CD4-positive, CD25-positive, alpha-beta regulatory T cell (primary cell): ENCODE results near the gene CHD2. TPM values are rescaled to one million over a fixed set of nuclear protein-coding genes. Genes with fewer than 3 reads are reported as not detected.
"Not testable (repeated sequence)": the region's sequence is repeated elsewhere in the genome, so short reads cannot be mapped to it uniquely, and the experiment has no call there.

ENCODE experiments used
- ATAC-seq, 2 donors: fragments of 150-1000 bp; cut with Tn5 transposase; one replicate each; pipeline ENCODE4 v1.10.0; 2021; ENCODE audit warnings: low read depth in 2 of 2, moderate number of reproducible peaks in 2 of 2, moderate library complexity in 1 of 2
- DNase-seq, 3 donors: peaks; one replicate each; pipeline versions ENCODE4 v3.0.0 to v3.0.0-alpha.2; 2012 to 2022; ENCODE audit warnings: mixed read lengths in 1 of 3
- H3K27ac ChIP-seq: one replicate; pipeline ENCODE4 v1.7.0; 2013; ENCODE audit warnings: mild to moderate bottlenecking, low read length; ENCODE audit not compliant: insufficient read depth, poor library complexity, severe bottlenecking
- H3K27me3 ChIP-seq: one replicate; pipeline ENCODE4 v1.7.0; 2013; ENCODE audit warnings: low read length; ENCODE audit not compliant: control insufficient read depth, insufficient read depth
- H3K36me3 ChIP-seq: one replicate; pipeline ENCODE4 v1.7.0; 2013; ENCODE audit warnings: mild to moderate bottlenecking, low read length, moderate library complexity; ENCODE audit not compliant: control insufficient read depth, insufficient read depth
- H3K4me1 ChIP-seq: 2 replicates; pipeline ENCODE4 v1.7.0; 2013; ENCODE audit warnings: mild to moderate bottlenecking, low read length; ENCODE audit not compliant: insufficient read depth, control insufficient read depth, poor library complexity, severe bottlenecking
- H3K4me3 ChIP-seq: one replicate; pipeline ENCODE4 v1.7.0; 2013; ENCODE audit warnings: low read depth, mild to moderate bottlenecking, low read length, moderate library complexity
- H3K9me3 ChIP-seq, 2 experiments: 1 replicate in 1 of 2; 2 replicates in 1 of 2; pipeline ENCODE4 v1.7.0; 2013; ENCODE audit warnings: low read length in 2 of 2, mild to moderate bottlenecking in 1 of 2, moderate library complexity in 1 of 2; ENCODE audit not compliant: control insufficient read depth in 2 of 2
- H3K27ac Mint-ChIP-seq, 3 donors: one replicate each; pipeline ENCODE4 v1.8.0; 2020 to 2022; ENCODE audit warnings: mild to moderate bottlenecking in 3 of 3, mixed read lengths in 3 of 3, moderate library complexity in 2 of 3
- H3K27me3 Mint-ChIP-seq: one replicate; pipeline ENCODE4 v1.8.0; 2022; ENCODE audit warnings: mild to moderate bottlenecking, mixed read lengths
- H3K36me3 Mint-ChIP-seq: one replicate; pipeline ENCODE4 v1.8.0; 2020; ENCODE audit warnings: mixed read lengths
- H3K4me1 Mint-ChIP-seq, 4 donors: one replicate each; pipeline ENCODE4 v1.8.0; 2020 to 2022; ENCODE audit warnings: mixed read lengths in 4 of 4, mild to moderate bottlenecking in 1 of 4
- H3K4me3 Mint-ChIP-seq, 4 donors: one replicate each; pipeline ENCODE4 v1.8.0; 2020 to 2022; ENCODE audit warnings: mild to moderate bottlenecking in 4 of 4, mixed read lengths in 4 of 4, moderate library complexity in 3 of 4
- H3K9me3 Mint-ChIP-seq, 7 donors: one replicate each; pipeline ENCODE4 v1.8.0; 2020 to 2022; ENCODE audit warnings: mixed read lengths in 7 of 7, mild to moderate bottlenecking in 3 of 7, moderate library complexity in 2 of 7
- polyA plus RNA-seq, 4 donors: library from polyadenylated mRNA; unstranded; fragments of 300-500 nt; fragmentation: Illumina TruSeq; gene quantifications; one replicate each; pipeline ENCODE4 v1.2.3, GENCODE V29; 2021
- total RNA-seq: library from RNA; stranded (reverse); gene quantifications from one replicate; pipeline ENCODE4 v1.2.3, GENCODE V29; 2022

Gene CHD2
- total and polyA plus RNA-seq, 5 donors from 2014 or later: 44.3 to 579 (median 49.5) TPM

DNA sequence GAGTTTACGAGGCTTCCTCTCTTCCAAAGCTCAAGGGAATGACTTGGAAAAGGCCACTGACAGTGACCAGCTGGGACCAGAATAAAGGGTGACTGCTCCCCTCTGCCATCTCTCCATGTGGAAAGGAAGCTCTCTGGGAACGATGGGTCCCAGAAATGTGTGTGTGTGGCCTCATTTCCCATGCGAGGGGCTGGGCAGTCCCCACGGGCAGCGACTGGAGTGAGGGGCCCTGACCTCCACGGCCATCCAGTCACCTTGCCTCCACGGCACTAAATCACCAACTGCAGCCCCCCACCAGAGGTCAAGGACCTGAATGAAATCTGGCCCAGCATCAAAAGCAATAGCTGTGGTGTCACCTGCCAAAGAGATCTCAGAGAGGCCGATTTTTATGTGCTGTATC lies 159.3 kb downstream of the CHD2 start:
- ATAC-seq (no peak), DNase-seq (no peak)
- Histone ChIP-seq H3K27me3 (no peaks in the 10 kb centered on the region), H3K9me3 (no peaks in the 10 kb centered on the region), H3K4me1 (no peaks in the 10 kb centered on the region), H3K36me3 (no peaks in the 10 kb centered on the region), H3K4me3 (no peak overlapping the region), H3K27ac (no peak overlapping the region)
- Mint-ChIP-seq H3K27me3 (peaks cover 14% of the 10 kb centered on the region), H3K9me3 (peaks cover 0 to 2% (median 0%) of the 10 kb centered on the region in 7 donors), H3K4me3 (no peak overlapping the region), H3K36me3 (no peaks in the 10 kb centered on the region), H3K27ac (no peak overlapping the region), H3K4me1 (peaks cover 0 to 2% (median 0%) of the 10 kb centered on the region in 4 donors)

DNA sequence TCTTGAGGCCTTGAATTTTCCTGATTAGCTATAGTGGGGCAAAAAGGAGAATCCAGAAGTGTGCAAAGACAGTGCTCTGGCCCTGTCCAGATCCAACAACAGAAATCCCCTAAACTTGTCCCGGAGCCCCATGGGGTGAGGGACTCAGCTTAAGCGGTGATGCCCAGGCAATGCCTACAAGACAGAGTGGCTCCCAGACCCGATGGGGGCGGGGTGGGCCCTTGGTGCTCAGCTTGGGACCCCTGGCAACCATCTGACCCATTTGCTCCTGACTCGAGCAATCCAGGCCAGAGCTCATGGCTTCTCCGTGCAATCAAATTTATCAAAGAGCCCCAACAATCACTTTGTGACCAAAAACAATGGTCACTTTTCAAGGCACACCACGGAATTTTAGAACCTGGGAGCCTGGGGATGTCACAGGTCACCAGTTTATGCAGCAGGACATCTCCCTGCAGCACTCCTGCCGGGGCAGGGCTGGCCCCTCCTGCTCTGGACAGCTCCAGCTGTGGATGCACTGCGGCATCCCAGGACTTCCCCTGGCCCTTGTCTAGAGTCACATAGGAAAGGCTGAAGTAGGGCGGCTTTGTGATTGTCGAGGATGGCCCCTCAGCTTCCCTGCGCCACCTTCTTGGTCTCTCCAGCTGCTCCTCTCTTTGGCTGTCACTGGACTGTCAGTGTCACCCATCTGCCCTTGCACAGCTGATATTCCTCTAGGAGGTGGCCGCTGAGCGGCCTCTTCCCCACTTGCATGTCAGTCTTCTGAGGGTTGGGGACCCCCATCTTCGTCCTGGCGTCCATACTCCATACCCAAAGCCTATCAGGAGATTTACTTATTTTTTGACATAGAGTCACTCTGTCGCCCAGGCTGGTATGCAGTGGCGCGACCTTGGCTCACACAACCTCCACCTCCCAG lies 160.5 kb downstream of the CHD2 start:
- Mint-ChIP-seq H3K9me3 (peaks cover 0 to 2% (median 0%) of the 10 kb centered on the region in 7 donors), H3K27ac (no peak overlapping the region), H3K36me3 (no peaks in the 10 kb centered on the region), H3K4me1 (peaks cover 0 to 2% (median 0%) of the 10 kb centered on the region in 4 donors), H3K4me3 (no peak overlapping the region), H3K27me3 (peaks cover 15% of the 10 kb centered on the region)
- H3K9me3 ChIP-seq: no peaks in the 10 kb centered on the region
- H3K36me3 ChIP-seq: no peaks in the 10 kb centered on the region
- no peak for ATAC-seq
- no peak for DNase-seq
- H3K4me3 ChIP-seq: no peak overlapping the region
- no peaks in the 10 kb centered on the region for H3K27me3 ChIP-seq
- no peak overlapping the region for H3K27ac ChIP-seq
- H3K4me1 ChIP-seq: no peaks in the 10 kb centered on the region

DNA sequence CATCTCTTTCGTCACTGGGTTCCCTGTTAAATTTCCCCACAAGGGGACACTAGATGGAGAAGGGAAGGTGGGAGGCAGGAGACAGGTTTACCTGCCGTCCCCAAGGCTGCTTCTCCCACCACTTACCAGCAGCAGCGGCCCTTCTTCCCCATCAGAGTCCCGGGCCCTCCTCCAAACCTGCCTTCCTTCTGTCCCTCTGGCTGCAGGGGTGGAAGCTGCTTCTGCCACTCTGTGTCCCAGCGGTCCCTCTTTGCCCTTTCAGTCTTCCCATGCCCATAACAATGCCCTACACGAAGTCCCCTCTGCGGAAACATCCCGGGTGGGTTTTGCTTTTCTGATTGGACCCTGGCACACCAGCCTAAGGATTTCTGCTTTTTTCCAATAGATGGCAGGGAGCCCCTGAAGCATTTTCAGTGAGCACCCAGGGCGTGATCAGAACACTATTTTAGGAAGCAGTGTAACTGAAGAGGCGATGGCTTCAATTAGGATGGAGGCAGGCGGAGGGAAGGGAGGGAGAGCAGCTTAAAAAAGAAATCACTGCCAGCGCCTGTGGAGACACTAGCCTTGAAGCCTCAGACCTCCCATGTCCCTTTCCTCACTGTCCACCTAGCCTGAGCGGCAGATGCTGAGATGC lies 162.6 kb downstream of the CHD2 start:
- H3K9me3 Mint-ChIP-seq, H3K27me3 ChIP-seq, ATAC-seq, H3K4me3 ChIP-seq, H3K27ac ChIP-seq, H3K4me1 ChIP-seq, H3K36me3 ChIP-seq, DNase-seq, H3K9me3 ChIP-seq, H3K27ac Mint-ChIP-seq, H3K4me1 Mint-ChIP-seq, H3K36me3 Mint-ChIP-seq, H3K4me3 Mint-ChIP-seq: not testable (repeated sequence)
- H3K27me3 Mint-ChIP-seq: peaks cover 18% of the 10 kb centered on the region

DNA sequence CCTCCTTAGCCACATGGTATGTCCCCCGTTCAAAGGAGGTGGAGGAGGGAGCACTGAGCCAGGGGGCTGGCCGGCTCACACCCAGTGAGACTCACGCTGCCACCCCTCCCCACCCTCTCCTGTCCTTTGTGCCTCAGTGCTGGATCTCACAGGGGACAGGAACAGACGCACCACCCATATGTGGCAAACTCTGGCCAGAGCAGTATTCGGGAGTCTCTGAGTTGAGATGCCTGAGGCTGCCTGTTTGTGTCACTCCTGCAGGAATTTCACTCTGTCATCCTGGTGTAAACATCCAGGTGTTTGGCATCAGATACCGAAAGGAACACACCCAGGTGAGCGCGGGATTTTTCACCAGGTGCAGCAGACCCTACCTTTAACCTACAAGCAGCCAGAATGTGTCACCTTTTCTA lies 163.1 kb downstream of the CHD2 start:
- H3K36me3 ChIP-seq: no peaks in the 10 kb centered on the region
- no peak overlapping the region for H3K27ac ChIP-seq
- ATAC-seq (no peak), DNase-seq (no peak)
- no peak overlapping the region for H3K4me3 Mint-ChIP-seq
- peaks cover 18% of the 10 kb centered on the region for H3K27me3 Mint-ChIP-seq
- H3K27me3 ChIP-seq: no peaks in the 10 kb centered on the region
- no peak overlapping the region for H3K4me3 ChIP-seq
- no peaks in the 10 kb centered on the region for H3K36me3 Mint-ChIP-seq
- H3K9me3 Mint-ChIP-seq: peaks cover 0 to 2% (median 0%) of the 10 kb centered on the region in 7 donors
- H3K27ac Mint-ChIP-seq: no peak overlapping the region
- peaks cover 0 to 2% (median 0%) of the 10 kb centered on the region in 4 donors for H3K4me1 Mint-ChIP-seq
- no peaks in the 10 kb centered on the region for H3K9me3 ChIP-seq
- H3K4me1 ChIP-seq: no peaks in the 10 kb centered on the region

DNA sequence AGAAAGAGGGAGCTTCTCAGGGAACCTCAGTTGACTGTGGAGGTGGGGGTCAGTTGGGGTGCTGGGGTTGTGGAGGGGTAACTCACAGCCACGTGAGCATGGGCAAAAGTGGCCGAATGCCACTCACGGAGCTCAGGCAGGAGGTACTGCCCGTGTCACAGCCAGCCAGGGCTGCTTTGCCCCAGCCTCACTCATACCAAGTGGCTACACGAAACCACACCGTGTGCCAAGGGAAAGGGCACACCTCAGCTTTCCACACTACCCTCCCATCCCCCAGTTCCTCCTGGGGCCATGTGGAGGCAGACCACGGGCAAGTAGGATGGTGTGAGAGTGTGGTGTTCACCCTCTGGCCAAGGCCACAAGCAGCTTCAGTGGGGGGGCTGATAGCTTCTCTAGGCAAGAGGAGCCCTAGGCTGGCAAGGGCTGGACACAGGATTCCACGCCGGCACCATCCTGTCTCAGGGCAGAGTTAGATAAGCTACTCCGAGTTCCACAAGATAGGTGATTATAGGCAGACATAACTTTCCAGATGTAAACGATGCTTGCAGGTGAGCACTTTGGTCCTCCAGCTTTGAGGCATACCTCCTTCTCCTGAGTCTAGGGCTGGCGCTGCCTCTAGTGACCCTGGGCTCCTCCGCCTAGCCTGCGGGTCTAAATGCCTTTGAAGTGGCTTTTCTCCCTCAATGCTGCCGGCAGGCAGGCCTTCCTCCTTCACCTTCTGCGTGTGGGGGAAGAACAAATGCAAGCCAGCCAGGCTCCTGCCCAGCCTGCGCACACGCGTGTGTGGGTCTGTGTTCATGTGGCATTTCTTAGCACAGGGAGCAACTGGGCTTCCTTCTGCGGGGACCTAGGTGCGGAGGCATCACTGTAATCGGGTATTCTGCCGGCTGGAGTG lies 163.9 kb downstream of the CHD2 start:
- H3K4me1 ChIP-seq: no peaks in the 10 kb centered on the region
- H3K9me3 Mint-ChIP-seq: peaks cover 0 to 2% (median 0%) of the 10 kb centered on the region in 7 donors
- ATAC-seq (no peak), DNase-seq (no peak)
- H3K27me3 Mint-ChIP-seq: peaks cover 18% of the 10 kb centered on the region
- peaks cover 0 to 2% (median 0%) of the 10 kb centered on the region in 4 donors for H3K4me1 Mint-ChIP-seq
- no peaks in the 10 kb centered on the region for H3K36me3 Mint-ChIP-seq
- H3K27ac ChIP-seq: no peak overlapping the region
- H3K4me3 Mint-ChIP-seq: no peak overlapping the region
- no peak overlapping the region for H3K4me3 ChIP-seq
- no peaks in the 10 kb centered on the region for H3K36me3 ChIP-seq
- no peaks in the 10 kb centered on the region for H3K9me3 ChIP-seq
- no peaks in the 10 kb centered on the region for H3K27me3 ChIP-seq
- no peak overlapping the region for H3K27ac Mint-ChIP-seq

DNA sequence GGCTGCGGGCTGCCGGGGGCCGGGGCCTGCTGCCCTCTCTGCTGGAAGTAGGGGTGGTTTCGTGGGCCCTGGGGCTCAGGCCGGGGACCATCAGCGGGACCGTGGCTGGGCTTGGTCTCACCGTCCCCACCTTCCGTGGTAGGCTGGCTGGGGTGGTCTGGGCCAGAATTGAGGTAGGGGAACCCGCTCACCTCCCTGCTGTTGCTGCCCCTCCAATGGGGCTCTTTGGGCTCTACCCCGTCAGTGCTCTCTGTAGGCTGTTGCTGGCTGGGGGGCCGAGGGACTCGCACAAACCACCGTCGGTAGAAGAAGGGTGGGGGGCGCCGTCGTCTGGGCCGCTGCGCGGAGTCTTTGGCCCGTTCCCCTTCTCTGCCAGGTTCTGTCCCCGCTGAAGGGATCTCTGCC lies 165.5 kb downstream of the CHD2 start:
- ATAC-seq: no peak
- Histone ChIP-seq H3K27ac (no peak overlapping the region), H3K36me3 (no peaks in the 10 kb centered on the region), H3K27me3 (peaks cover 3% of the 10 kb centered on the region), H3K4me3 (no peak overlapping the region), H3K9me3 (no peaks in the 10 kb centered on the region), H3K4me1 (no peaks in the 10 kb centered on the region)
- Mint-ChIP-seq H3K4me3 (no peak overlapping the region), H3K27ac (no peak overlapping the region), H3K9me3 (peaks cover 0 to 2% (median 0%) of the 10 kb centered on the region in 7 donors), H3K27me3 (peaks cover 24% of the 10 kb centered on the region), H3K36me3 (no peaks in the 10 kb centered on the region), H3K4me1 (peaks cover 0 to 2% (median 0%) of the 10 kb centered on the region in 4 donors)
- DNase-seq: no peak

DNA sequence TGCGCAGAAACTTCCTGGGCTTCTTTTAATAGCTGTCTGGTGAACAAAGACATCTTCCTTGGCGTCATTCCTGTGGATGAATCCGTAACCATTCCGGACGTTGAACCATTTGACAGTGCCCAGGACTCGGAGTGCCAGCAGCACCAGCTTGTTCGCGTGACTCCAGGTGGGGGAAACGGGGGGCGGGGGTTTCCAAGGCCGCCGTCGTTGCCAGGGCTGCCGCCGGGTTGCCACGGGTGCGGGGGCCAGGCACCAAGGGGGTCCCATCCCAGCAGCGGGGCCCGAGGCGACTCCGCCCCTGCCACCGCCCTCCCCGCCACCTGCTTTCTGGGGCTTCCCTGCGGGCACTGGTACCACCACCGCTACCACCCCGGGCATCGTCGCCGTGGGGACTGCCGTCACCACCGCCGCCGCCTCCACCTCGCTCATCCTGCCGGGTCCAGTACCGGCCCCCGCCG lies 166.1 kb downstream of the CHD2 start:
- Mint-ChIP-seq H3K4me1 (peaks cover 0 to 2% (median 0%) of the 10 kb centered on the region in 4 donors), H3K36me3 (no peaks in the 10 kb centered on the region), H3K27ac (no peak overlapping the region), H3K27me3 (peaks cover 29% of the 10 kb centered on the region), H3K9me3 (peaks cover 0 to 2% (median 0%) of the 10 kb centered on the region in 7 donors), H3K4me3 (no peak overlapping the region)
- no peak for DNase-seq
- Histone ChIP-seq H3K36me3 (no peaks in the 10 kb centered on the region), H3K27ac (no peak overlapping the region), H3K4me3 (no peak overlapping the region), H3K9me3 (no peaks in the 10 kb centered on the region), H3K4me1 (no peaks in the 10 kb centered on the region), H3K27me3 (peaks cover 3% of the 10 kb centered on the region)
- no peak for ATAC-seq
